Measurements from ENCODE around the gene PSEN2. TPM values are rescaled to one million over a fixed set of nuclear protein-coding genes. Genes with fewer than 3 reads are reported as not detected.

Gene PSEN2
- total RNA-seq, 1 experiment from 2014 or later = 24.2 TPM

- intact Hi-C loops (cut with micrococcal nuclease; ENCODE audit: unreplicated experiment) = no loop called here
- no peak for DNase-seq
- H3K4me3 Mint-ChIP-seq (ENCODE audit: low read depth, unreplicated experiment) = no peak overlapping the region
- no peaks in the 10 kb centered on the region for H3K27me3 Mint-ChIP-seq (ENCODE audit: unreplicated experiment)
- no peaks in the 10 kb centered on the region for H3K4me1 Mint-ChIP-seq (ENCODE audit: low read depth, unreplicated experiment)
- CTCF ChIA-PET = no interaction called here
- no TSS peak for BruUV-seq (replicated peaks)
- TF ChIP-seq, protein P1, sequence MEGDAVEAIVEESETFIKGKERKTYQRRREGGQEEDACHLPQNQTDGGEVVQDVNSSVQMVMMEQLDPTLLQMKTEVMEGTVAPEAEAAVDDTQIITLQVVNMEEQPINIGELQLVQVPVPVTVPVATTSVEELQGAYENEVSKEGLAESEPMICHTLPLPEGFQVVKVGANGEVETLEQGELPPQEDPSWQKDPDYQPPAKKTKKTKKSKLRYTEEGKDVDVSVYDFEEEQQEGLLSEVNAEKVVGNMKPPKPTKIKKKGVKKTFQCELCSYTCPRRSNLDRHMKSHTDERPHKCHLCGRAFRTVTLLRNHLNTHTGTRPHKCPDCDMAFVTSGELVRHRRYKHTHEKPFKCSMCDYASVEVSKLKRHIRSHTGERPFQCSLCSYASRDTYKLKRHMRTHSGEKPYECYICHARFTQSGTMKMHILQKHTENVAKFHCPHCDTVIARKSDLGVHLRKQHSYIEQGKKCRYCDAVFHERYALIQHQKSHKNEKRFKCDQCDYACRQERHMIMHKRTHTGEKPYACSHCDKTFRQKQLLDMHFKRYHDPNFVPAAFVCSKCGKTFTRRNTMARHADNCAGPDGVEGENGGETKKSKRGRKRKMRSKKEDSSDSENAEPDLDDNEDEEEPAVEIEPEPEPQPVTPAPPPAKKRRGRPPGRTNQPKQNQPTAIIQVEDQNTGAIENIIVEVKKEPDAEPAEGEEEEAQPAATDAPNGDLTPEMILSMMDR (IDR thresholded peaks at IDR 0.05; ENCODE audit: unreplicated experiment) = no peak
- H3K27ac Mint-ChIP-seq (ENCODE audit: unreplicated experiment) = no peak overlapping the region
- H3K36me3 Mint-ChIP-seq (ENCODE audit: insufficient read depth, unreplicated experiment) = peaks cover 6% of the 10 kb centered on the region
- H3K9me3 Mint-ChIP-seq (ENCODE audit: low read depth, unreplicated experiment) = no peaks in the 10 kb centered on the region
These were observed 32.2 kb downstream of the PSEN2 start for GRCh38 chr1:226902601-226903000.

GRCh38 chr1:226903819-226904716 is 33.7 kb downstream of the PSEN2 start:
- TF ChIP-seq, protein P1 (IDR thresholded peaks at IDR 0.05; ENCODE audit: unreplicated experiment) = no peak
- no peak overlapping the region for H3K27ac Mint-ChIP-seq (ENCODE audit: unreplicated experiment)
- peaks cover 6% of the 10 kb centered on the region for H3K36me3 Mint-ChIP-seq (ENCODE audit: insufficient read depth, unreplicated experiment)
- CTCF ChIA-PET = no interaction called here
- no peak overlapping the region for H3K4me3 Mint-ChIP-seq (ENCODE audit: low read depth, unreplicated experiment)
- H3K4me1 Mint-ChIP-seq (ENCODE audit: low read depth, unreplicated experiment) = no peaks in the 10 kb centered on the region
- no TSS peak for BruUV-seq (replicated peaks)
- intact Hi-C loops (cut with micrococcal nuclease; ENCODE audit: unreplicated experiment) = no loop called here
- no peaks in the 10 kb centered on the region for H3K27me3 Mint-ChIP-seq (ENCODE audit: unreplicated experiment)
- no peaks in the 10 kb centered on the region for H3K9me3 Mint-ChIP-seq (ENCODE audit: low read depth, unreplicated experiment)
- DNase-seq = no peak

DNA sequence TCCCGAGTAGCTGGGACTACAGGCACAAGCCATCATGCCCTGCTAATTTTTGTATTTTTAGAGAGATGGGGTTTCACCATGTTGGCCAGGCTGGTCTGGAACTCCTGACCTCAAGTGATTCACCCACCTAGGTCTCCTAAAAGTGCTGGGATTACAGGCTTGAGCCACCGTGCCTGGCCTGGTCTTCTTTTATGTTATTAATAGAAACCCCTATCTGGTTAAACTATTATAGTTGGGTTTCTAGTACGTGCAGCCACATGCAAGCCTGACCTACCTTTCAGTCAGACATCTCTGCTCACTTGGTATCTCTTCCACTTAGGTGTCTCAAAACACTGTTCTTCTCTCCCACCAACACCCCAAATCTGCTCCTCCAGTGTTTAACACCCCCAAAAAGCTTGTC is 34.4 kb downstream of the PSEN2 start:
- H3K9me3 Mint-ChIP-seq (ENCODE audit: low read depth, unreplicated experiment) = no peaks in the 10 kb centered on the region
- no peak overlapping the region for H3K4me3 Mint-ChIP-seq (ENCODE audit: low read depth, unreplicated experiment)
- CTCF ChIA-PET = no interaction called here
- no peak overlapping the region for H3K27ac Mint-ChIP-seq (ENCODE audit: unreplicated experiment)
- BruUV-seq (replicated peaks) = no TSS peak
- no peaks in the 10 kb centered on the region for H3K4me1 Mint-ChIP-seq (ENCODE audit: low read depth, unreplicated experiment)
- intact Hi-C loops (cut with micrococcal nuclease; ENCODE audit: unreplicated experiment) = no loop called here
- TF ChIP-seq, protein P1 (IDR thresholded peaks at IDR 0.05; ENCODE audit: unreplicated experiment) = no peak
- H3K27me3 Mint-ChIP-seq (ENCODE audit: unreplicated experiment) = no peaks in the 10 kb centered on the region
- DNase-seq = no peak
- H3K36me3 Mint-ChIP-seq (ENCODE audit: insufficient read depth, unreplicated experiment) = no peaks in the 10 kb centered on the region

DNA sequence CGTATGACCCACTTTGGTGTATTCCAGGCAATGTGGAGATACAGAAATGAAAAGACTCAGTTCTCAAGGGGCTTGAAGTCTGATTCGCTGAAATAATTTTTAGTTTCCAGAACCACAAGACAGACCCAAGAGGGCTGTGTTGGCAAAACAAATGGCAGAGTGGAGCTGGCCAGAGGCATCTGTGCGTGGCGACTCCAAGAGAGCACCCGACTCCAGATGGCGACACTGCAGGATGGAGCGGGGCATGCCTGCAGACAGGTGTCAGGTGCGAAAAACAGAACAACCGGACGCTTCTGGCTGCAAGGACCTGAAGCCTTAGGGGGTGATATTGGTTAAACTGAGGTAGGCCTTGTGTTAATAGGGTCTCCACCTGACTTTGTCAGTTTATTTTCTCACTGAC is 38.0 kb downstream of the PSEN2 start:
- CTCF ChIA-PET = no interaction called here
- no TSS peak for BruUV-seq (replicated peaks)
- no peak overlapping the region for H3K27ac Mint-ChIP-seq (ENCODE audit: unreplicated experiment)
- no peaks in the 10 kb centered on the region for H3K27me3 Mint-ChIP-seq (ENCODE audit: unreplicated experiment)
- no peaks in the 10 kb centered on the region for H3K36me3 Mint-ChIP-seq (ENCODE audit: insufficient read depth, unreplicated experiment)
- no peak overlapping the region for H3K4me3 Mint-ChIP-seq (ENCODE audit: low read depth, unreplicated experiment)
- H3K9me3 Mint-ChIP-seq (ENCODE audit: low read depth, unreplicated experiment) = no peaks in the 10 kb centered on the region
- intact Hi-C loops (cut with micrococcal nuclease; ENCODE audit: unreplicated experiment) = no loop called here
- DNase-seq = no peak
- TF ChIP-seq, protein P1 (IDR thresholded peaks at IDR 0.05; ENCODE audit: unreplicated experiment) = no peak
- no peaks in the 10 kb centered on the region for H3K4me1 Mint-ChIP-seq (ENCODE audit: low read depth, unreplicated experiment)

All from Calu3 (cell line).